ENCODE results near the gene GPC3. TPM values are rescaled to one million over a fixed set of nuclear protein-coding genes. Genes with fewer than 3 reads are reported as not detected.

GPC3 gene
- polyA plus RNA-seq, 1 of the 3 experiments (the other 2 are of a cell fraction) = 1.4 TPM

DNA sequence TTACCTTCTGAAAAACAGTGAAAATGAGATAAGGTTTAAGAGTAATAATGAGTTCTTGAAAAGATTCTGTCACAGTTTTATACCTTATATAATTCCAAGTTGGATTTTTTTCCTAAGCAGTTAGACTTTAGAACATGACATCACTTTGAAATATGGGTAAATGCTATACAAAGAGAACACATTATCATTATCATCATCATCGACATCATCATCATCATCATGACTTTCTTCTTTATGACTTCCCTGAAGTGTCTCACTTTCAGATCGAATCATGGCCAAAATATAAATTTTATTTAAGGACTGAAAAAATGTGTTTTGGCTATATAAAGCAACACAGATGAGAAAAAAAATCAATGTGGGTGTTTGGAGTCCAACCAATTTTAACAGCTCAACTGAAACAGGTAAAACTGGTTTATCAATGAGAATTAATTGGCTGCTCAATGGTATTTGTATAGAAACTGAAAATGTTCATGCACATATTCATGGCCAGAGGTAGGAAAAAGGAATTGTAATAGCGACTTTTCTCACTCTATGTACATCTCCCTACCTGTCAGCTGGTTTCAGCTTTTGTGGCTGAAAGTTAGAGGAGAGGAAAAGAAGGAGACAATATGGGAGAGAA, 327.0 kb downstream of the GPC3 start:
- Histone ChIP-seq H4K20me1 (ENCODE audit: insufficient read depth) (no peaks in the 10 kb centered on the region), H3K9me2 (no peaks in the 10 kb centered on the region), H3K27ac (ENCODE audit: low read depth in 2 of 2, low read length in 1 of 2) (no peak overlapping the region), H3K9me3 (no peaks in the 10 kb centered on the region), H3K4me2 (no peak overlapping the region), H3K36me3 (replicated peaks in 1 of 2; ENCODE audit: control insufficient read depth in 1 of 2, insufficient read depth in 2 of 2, low read length in 1 of 2) (no peaks in the 10 kb centered on the region), H3K27me3 (ENCODE audit: insufficient read depth) (no peaks in the 10 kb centered on the region; the same call in 1 of the 2 replicates), H2AFZ (ENCODE audit: low read depth) (no peak overlapping the region), H3F3A (replicated peaks; ENCODE audit: insufficient read depth) (no peaks in the 10 kb centered on the region), H3K9ac (no peak overlapping the region), H3K4me3 (ENCODE audit: low read depth in 2 of 2, low read length in 1 of 2) (no peak overlapping the region), H3K4me1 (ENCODE audit: control insufficient read depth in 1 of 2, insufficient read depth in 2 of 2, low read depth in 1 of 2, low read length in 1 of 2) (no peaks in the 10 kb centered on the region), H3K79me2 (ENCODE audit: insufficient read depth) (no peaks in the 10 kb centered on the region)
- ChIA-PET CTCF (interaction anchor here (1.7 kb wide), 1 partner anchor 12 kb away, joined by 7 read pairs; no protein-coding TSS in a partner anchor), POLR2A (no interaction called here)
- TF ChIP-seq GATA2 (CRISPR knock-in tag; IDR thresholded peaks at IDR 0.05) (no peak), NRF1 (IDR thresholded peaks at IDR 0.05; ENCODE audit: low read depth, low read length) (no peak), CHD2 (IDR thresholded peaks at IDR 0.05; ENCODE audit: low read length, partially characterized antibody) (no peak), RXRA (IDR thresholded peaks at IDR 0.05; ENCODE audit: borderline replicate concordance, low read depth) (no peak), SMC3 (IDR thresholded peaks at IDR 0.05; ENCODE audit: low read depth, low read length) (no peak), FOXJ3 (CRISPR knock-in tag; IDR thresholded peaks at IDR 0.05) (no peak), FOXM1 (IDR thresholded peaks at IDR 0.05; ENCODE audit: low read depth) (no peak), MEF2A (IDR thresholded peaks at IDR 0.05; ENCODE audit: borderline replicate concordance, low read depth) (no peak), RFX5 (IDR thresholded peaks at IDR 0.05; ENCODE audit: low read length) (no peak)
- TF ChIP-seq, protein P1, sequence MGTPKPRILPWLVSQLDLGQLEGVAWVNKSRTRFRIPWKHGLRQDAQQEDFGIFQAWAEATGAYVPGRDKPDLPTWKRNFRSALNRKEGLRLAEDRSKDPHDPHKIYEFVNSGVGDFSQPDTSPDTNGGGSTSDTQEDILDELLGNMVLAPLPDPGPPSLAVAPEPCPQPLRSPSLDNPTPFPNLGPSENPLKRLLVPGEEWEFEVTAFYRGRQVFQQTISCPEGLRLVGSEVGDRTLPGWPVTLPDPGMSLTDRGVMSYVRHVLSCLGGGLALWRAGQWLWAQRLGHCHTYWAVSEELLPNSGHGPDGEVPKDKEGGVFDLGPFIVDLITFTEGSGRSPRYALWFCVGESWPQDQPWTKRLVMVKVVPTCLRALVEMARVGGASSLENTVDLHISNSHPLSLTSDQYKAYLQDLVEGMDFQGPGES (IDR thresholded peaks at IDR 0.05; ENCODE audit: low read depth, low read length) = no peak
- TF ChIP-seq, protein P2, sequence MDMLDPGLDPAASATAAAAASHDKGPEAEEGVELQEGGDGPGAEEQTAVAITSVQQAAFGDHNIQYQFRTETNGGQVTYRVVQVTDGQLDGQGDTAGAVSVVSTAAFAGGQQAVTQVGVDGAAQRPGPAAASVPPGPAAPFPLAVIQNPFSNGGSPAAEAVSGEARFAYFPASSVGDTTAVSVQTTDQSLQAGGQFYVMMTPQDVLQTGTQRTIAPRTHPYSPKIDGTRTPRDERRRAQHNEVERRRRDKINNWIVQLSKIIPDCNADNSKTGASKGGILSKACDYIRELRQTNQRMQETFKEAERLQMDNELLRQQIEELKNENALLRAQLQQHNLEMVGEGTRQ (IDR thresholded peaks at IDR 0.05; ENCODE audit: borderline replicate concordance, low read depth, low read length) = no peak
- TF ChIP-seq, protein P3, sequence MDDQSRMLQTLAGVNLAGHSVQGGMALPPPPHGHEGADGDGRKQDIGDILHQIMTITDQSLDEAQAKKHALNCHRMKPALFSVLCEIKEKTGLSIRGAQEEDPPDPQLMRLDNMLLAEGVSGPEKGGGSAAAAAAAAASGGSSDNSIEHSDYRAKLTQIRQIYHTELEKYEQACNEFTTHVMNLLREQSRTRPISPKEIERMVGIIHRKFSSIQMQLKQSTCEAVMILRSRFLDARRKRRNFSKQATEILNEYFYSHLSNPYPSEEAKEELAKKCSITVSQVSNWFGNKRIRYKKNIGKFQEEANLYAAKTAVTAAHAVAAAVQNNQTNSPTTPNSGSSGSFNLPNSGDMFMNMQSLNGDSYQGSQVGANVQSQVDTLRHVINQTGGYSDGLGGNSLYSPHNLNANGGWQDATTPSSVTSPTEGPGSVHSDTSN (IDR thresholded peaks at IDR 0.05) = no peak
- TF ChIP-seq, protein P4, sequence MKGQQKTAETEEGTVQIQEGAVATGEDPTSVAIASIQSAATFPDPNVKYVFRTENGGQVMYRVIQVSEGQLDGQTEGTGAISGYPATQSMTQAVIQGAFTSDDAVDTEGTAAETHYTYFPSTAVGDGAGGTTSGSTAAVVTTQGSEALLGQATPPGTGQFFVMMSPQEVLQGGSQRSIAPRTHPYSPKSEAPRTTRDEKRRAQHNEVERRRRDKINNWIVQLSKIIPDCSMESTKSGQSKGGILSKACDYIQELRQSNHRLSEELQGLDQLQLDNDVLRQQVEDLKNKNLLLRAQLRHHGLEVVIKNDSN (IDR thresholded peaks at IDR 0.05; ENCODE audit: borderline replicate concordance, low read depth) = no peak
- 15% methylated on average over 3 of the region's 3 CpGs for WGBS (ENCODE audit: low lambda C conversion rate)
- no peak for DNase-seq

Data from SK-N-SH (cell line).